ENCODE results near the gene VGLL1.

The VGLL1 gene

DNA sequence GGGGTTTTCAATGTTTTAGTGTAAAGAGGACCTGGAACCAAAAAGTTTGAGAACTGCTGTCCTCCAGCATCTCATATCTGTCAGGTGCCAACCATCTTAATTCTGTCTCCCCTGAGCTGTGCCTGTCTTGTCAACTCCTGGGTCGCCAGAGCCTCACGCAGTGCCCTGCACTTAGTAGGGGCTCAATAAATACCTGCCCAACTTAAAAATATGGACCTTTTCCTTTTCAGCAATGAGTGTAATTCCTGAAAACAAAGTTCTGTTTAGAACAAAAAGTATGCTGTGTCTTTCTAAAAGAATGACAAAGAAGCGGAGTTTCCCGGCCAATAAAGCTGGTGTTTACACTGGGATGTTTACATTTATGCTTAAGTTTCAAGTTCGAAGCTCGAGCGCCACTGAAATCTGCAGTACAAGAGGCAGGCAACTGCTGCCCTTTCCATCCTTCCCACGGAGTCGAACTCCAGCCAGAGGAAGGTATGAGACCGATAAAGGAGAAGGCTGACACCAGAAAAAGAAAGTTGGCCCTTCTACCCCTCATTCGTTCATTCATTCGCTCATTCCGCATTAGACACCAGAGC, 35.7 kb upstream of the VGLL1 start:
- TF ChIP-seq, protein P1, sequence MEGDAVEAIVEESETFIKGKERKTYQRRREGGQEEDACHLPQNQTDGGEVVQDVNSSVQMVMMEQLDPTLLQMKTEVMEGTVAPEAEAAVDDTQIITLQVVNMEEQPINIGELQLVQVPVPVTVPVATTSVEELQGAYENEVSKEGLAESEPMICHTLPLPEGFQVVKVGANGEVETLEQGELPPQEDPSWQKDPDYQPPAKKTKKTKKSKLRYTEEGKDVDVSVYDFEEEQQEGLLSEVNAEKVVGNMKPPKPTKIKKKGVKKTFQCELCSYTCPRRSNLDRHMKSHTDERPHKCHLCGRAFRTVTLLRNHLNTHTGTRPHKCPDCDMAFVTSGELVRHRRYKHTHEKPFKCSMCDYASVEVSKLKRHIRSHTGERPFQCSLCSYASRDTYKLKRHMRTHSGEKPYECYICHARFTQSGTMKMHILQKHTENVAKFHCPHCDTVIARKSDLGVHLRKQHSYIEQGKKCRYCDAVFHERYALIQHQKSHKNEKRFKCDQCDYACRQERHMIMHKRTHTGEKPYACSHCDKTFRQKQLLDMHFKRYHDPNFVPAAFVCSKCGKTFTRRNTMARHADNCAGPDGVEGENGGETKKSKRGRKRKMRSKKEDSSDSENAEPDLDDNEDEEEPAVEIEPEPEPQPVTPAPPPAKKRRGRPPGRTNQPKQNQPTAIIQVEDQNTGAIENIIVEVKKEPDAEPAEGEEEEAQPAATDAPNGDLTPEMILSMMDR (IDR thresholded peaks at IDR 0.05; ENCODE audit: low read depth, low read length) = no peak
- Histone ChIP-seq H3K9me3 (no peaks in the 10 kb centered on the region), H3K36me3 (peaks cover 11% of the 10 kb centered on the region), H3K27me3 (no peaks in the 10 kb centered on the region), H3K4me3 (ENCODE audit: low read depth, low read length) (peak overlapping the region; percentile 79), H3K4me1 (no peaks in the 10 kb centered on the region)
- DNase-seq = no peak

DNA sequence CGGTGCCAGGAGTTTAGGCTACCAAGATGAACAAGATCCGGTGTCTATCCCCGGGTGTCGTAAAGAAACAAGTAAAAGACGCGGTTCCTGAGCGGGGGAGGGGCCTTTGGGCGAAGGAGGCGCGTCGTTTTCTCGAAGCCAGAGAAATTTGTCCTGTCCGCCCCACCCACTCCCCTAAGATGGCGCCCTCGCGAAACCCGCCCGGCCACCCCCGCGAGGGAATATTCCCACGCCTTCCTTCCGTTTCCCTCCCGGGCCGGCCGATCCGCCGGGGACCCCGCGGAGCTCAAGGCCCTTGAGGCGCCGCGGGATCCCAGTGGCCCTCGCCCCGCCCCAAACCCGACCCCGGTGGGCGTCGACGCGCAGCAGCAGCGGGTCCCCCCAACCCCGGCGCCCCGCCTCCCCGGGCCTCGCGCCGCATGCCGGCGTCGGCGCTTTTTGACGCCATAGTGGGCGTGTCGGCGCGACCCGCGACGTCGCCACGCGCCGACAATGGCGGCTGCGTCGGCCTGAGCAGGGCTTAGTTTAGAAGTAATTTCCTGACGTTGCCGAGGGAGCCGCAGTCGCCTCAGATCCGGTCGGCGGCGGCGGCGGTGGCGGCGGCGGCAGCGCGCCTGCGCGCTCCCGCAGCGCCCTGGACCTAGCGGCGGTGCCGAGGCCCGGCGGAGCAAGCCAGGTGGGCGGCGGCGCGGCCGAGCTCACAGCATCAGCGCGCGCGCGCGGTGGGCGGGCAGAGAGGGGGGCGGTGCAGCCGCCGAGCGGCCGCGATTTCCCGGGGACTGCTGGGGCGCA, 35.1 kb upstream of the VGLL1 start:
- Histone ChIP-seq H3K4me1 (no peaks in the 10 kb centered on the region), H3K4me3 (ENCODE audit: low read depth, low read length) (peak overlapping the region; percentile 85), H3K27me3 (no peaks in the 10 kb centered on the region), H3K36me3 (peaks cover 15% of the 10 kb centered on the region), H3K9me3 (no peaks in the 10 kb centered on the region)
- peak; percentile 85 for DNase-seq
- TF ChIP-seq, protein P1 (IDR thresholded peaks at IDR 0.05; ENCODE audit: low read depth, low read length) = no peak

DNA sequence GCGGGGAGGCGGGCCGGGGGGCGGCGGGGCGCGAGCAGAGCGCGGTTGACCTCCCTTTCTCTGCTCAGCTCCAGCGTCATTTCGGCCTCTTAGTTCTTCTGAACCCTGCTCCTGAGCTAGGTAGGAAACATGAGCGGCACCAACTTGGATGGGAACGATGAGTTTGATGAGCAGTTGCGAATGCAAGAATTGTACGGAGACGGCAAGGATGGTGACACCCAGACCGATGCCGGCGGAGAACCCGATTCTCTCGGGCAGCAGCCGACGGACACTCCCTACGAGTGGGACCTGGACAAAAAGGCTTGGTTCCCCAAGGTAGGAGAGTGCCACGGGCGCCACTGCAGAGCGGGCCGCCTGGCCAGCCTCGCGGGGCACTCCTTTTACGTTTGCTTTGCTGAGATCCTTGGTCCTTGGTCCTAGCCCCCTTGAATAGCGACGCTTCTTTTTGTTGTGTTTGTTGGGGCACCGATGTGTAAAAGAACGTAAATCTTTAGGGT, 34.4 kb upstream of the VGLL1 start, which contains the start of gene HTATSF1:
Gene HTATSF1, plus strand, starts transcription at position 37 of the 497 bp plus-strand sequence. Its CDS starts 93 bp downstream, at position 130.
- H3K9me3 ChIP-seq = no peaks in the 10 kb centered on the region
- peak; percentile 13 for DNase-seq
- no peaks in the 10 kb centered on the region for H3K27me3 ChIP-seq
- TF ChIP-seq, protein P1 (IDR thresholded peaks at IDR 0.05; ENCODE audit: low read depth, low read length) = no peak
- peaks cover 19% of the 10 kb centered on the region for H3K36me3 ChIP-seq
- H3K4me3 ChIP-seq (ENCODE audit: low read depth, low read length) = peak within 1 kb of the TSS; percentile 85
- H3K4me1 ChIP-seq = no peaks in the 10 kb centered on the region

DNA sequence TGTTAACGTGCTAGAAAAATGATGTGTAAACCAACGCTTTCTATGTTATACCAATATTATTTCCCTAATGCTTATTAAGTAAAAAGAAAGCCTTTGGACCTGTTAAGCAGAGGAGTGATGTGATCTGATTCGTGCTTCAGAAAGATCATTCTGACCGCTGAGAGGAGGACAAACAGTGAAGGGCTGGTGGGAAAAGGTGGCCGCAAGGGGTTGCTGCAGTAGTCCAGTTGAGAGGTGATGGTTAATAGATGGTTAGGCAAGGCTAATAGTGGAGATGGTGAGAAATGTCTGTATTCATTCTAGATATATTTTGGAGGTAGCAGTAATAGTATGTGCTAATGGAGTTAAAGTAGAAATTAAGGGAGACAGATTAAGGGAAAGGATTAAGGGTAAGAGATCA, 12.9 kb upstream of the VGLL1 start:
- no peaks in the 10 kb centered on the region for H3K4me1 ChIP-seq
- DNase-seq = no peak
- TF ChIP-seq, protein P1 (IDR thresholded peaks at IDR 0.05; ENCODE audit: low read depth, low read length) = no peak
- H3K4me3 ChIP-seq (ENCODE audit: low read depth, low read length) = no peak overlapping the region
- no peaks in the 10 kb centered on the region for H3K9me3 ChIP-seq
- H3K27me3 ChIP-seq = no peaks in the 10 kb centered on the region
- no peaks in the 10 kb centered on the region for H3K36me3 ChIP-seq

DNA sequence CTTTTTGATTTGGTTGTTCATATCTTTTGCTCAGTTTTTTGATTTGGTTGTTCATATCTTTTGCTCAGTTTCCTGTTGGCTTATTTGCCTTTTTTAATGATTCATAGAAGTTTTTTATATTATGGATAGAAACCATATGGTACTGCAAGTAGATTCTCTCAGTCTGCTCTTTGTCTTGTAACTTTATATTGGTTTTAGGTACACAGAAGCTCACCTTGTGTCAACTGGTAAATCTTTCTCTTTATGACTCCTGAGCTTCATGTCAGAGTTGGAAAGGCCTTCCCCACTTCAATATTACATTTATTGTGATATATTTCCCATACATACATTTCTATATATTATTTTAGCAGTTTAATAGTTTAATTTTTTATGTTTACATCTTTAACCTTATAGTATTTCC, 8.2 kb upstream of the VGLL1 start:
- DNase-seq = no peak
- H3K27me3 ChIP-seq = no peaks in the 10 kb centered on the region
- no peaks in the 10 kb centered on the region for H3K36me3 ChIP-seq
- H3K4me3 ChIP-seq (ENCODE audit: low read depth, low read length) = no peak overlapping the region
- H3K4me1 ChIP-seq = no peaks in the 10 kb centered on the region
- TF ChIP-seq, protein P1 (IDR thresholded peaks at IDR 0.05; ENCODE audit: low read depth, low read length) = no peak
- H3K9me3 ChIP-seq = no peaks in the 10 kb centered on the region
